K562 (cell line): ENCODE data around the gene NRN1L. TPM values are rescaled to one million over a fixed set of nuclear protein-coding genes. Genes with fewer than 3 reads are reported as not detected.

ENCODE experiments used
- ATAC-seq: fragments of 200-7000 bp; cut with Tn5 transposase; 3 replicates; pipeline ENCODE4 v1.9.1; 2020; ENCODE audit warnings: moderate library complexity
- BruUV-seq: library from RNA; stranded (reverse); fragments of 400-500 nt; replicated peaks from 2 replicates; lab custom pipeline; 2021; lab: Mats Ljungman, UMichigan
- CTCF ChIA-PET: fragments of 300-600 bp; formaldehyde crosslinking; extraction: SDS; loops from one replicate; lab custom pipeline; 2021; ENCODE audit warnings: low intra/inter-chr PET ratio; lab: Yijun Ruan, JAX
- POLR2A ChIA-PET: fragments of 300-600, 350-650 bp; sonication (Branson Sonifier 250); formaldehyde crosslinking; extraction: SDS; loops from one replicate; lab custom pipeline; 2021; ENCODE audit warnings: antibody characterized with exemption, inconsistent platforms; lab: Yijun Ruan, JAX
- DNase-seq, 4 experiments: peaks; one replicate each; pipeline versions ENCODE4 v3.0.0 to v3.0.0-alpha.2; 2011 to 2018; ENCODE audit warnings: low spot score in 3 of 4, mixed read lengths in 3 of 4; ENCODE audit errors: extremely low read depth in 1 of 4
- FAIRE-seq: peaks from 2 replicates; lab custom pipeline; 2011; peaks lifted over from hg19 to GRCh38; lab: Jason Lieb, UNC
- H2AFZ ChIP-seq: 2 replicates; pipeline ENCODE4 v1.6.0; 2011; ENCODE audit warnings: low read depth, low read length, control low read depth, inconsistent platforms
- H3K27ac ChIP-seq: fragments of 200-600 bp; 3 replicates; pipeline ENCODE4 v1.8.0; 2011; ENCODE audit warnings: low read depth, mild to moderate bottlenecking, control low read depth, inconsistent platforms, low read length, moderate library complexity, mixed read lengths; ENCODE audit errors: extremely low read depth
- H3K27me3 ChIP-seq, 2 experiments: fragments of 300-600 bp in 1 of 2; 2 replicates in 1 of 2; 3 replicates in 1 of 2; pipeline versions ENCODE4 v1.6.0 to v1.8.0; 2011; ENCODE audit warnings: inconsistent platforms in 2 of 2, low read length in 2 of 2, mild to moderate bottlenecking in 1 of 2, mixed read lengths in 1 of 2, moderate library complexity in 1 of 2; ENCODE audit not compliant: control insufficient read depth in 2 of 2, insufficient read depth in 2 of 2
- H3K36me3 ChIP-seq: fragments of 300-600 bp; 3 replicates; pipeline ENCODE4 v1.8.0; 2011; ENCODE audit warnings: mild to moderate bottlenecking, low read length, inconsistent platforms; ENCODE audit not compliant: control insufficient read depth, insufficient read depth
- H3K4me1 ChIP-seq, 2 experiments: fragments of 200-600 bp in 1 of 2; replicated peaks in 1 of 2; 2 replicates in 1 of 2; 3 replicates in 1 of 2; pipeline versions ENCODE4 v1.5.1 to v1.8.0; 2011; ENCODE audit warnings: inconsistent platforms in 2 of 2, low read length in 2 of 2, mild to moderate bottlenecking in 1 of 2, mixed read lengths in 1 of 2, moderate library complexity in 1 of 2; ENCODE audit not compliant: control insufficient read depth in 2 of 2, insufficient read depth in 2 of 2
- H3K4me2 ChIP-seq: 2 replicates; pipeline ENCODE4 v1.6.1; 2011; ENCODE audit warnings: low read length, control low read depth, inconsistent platforms, mixed read lengths; ENCODE audit not compliant: insufficient read depth
- H3K4me3 ChIP-seq: fragments of 200-600 bp; sonication (generic), shearing (Covaris generic); 2 replicates; pipeline ENCODE4 v1.5.1; 2016; ENCODE audit warnings: control low read depth, inconsistent platforms
- H3K79me2 ChIP-seq: fragments of 200-600 bp; 3 replicates; pipeline ENCODE4 v1.8.0; 2011; ENCODE audit warnings: low read length, inconsistent platforms; ENCODE audit not compliant: control insufficient read depth, insufficient read depth
- H3K9ac ChIP-seq, 2 experiments: 2 replicates each; pipeline versions ENCODE4 v1.6.0 to v1.6.1; 2011; ENCODE audit warnings: low read depth in 2 of 2, low read length in 2 of 2, control low read depth in 1 of 2, inconsistent platforms in 1 of 2, mild to moderate bottlenecking in 1 of 2, mixed read lengths in 1 of 2; ENCODE audit not compliant: insufficient read depth in 1 of 2
- H3K9me1 ChIP-seq: one replicate; pipeline ENCODE4 v1.6.0; 2011; ENCODE audit warnings: inconsistent platforms, mild to moderate bottlenecking, low read length, moderate library complexity; ENCODE audit not compliant: control insufficient read depth, insufficient read depth
- H3K9me3 ChIP-seq: replicated peaks from 2 replicates; pipeline ENCODE4 v1.5.1; 2011; ENCODE audit warnings: low read depth, low read length, inconsistent platforms; ENCODE audit not compliant: control insufficient read depth, insufficient read depth
- H4K20me1 ChIP-seq: replicated peaks from 2 replicates; pipeline ENCODE4 v1.6.1; 2011; ENCODE audit warnings: low read length, inconsistent platforms, mixed read lengths; ENCODE audit not compliant: control insufficient read depth, insufficient read depth
- FOXP1 ChIP-seq: sonication (generic); formaldehyde crosslinking; IDR thresholded peaks from 2 replicates; pipeline ENCODE4 v1.8.0; 2022; ENCODE audit warnings: mild to moderate bottlenecking, missing genetic modification reagents
- POLR2G ChIP-seq: fragments of 200-400 bp; formaldehyde crosslinking; IDR thresholded peaks from 2 replicates; pipeline ENCODE4 v1.6.1; 2017; ENCODE audit warnings: low read depth, mild to moderate bottlenecking, antibody characterized with exemption, low read length, moderate library complexity
- RBFOX2 ChIP-seq: fragments of 200-400 bp; formaldehyde crosslinking; IDR thresholded peaks from 2 replicates; pipeline ENCODE4 v1.6.1; 2017; ENCODE audit warnings: low read depth, mild to moderate bottlenecking, low read length, moderate library complexity
- TCF7 ChIP-seq: sonication (generic); IDR thresholded peaks from 2 replicates; pipeline ENCODE4 v1.6.1; 2016; ENCODE audit warnings: antibody characterized with exemption, borderline replicate concordance
- WGBS: fragments of 100-300 bp; shearing (Covaris generic); methylation state at CpG from one replicate; pipeline ENCODE4 v1.1.6; 2016; ENCODE audit warnings: low coverage, mixed read lengths; ENCODE audit not compliant: insufficient coverage; ENCODE audit errors: missing lambda C conversion rate; 5-methylcytosine and 5-hydroxymethylcytosine counted together
- in situ Hi-C: fragments of 300-500 bp; cut with MboI; formaldehyde crosslinking; loops from 4 replicates; pipeline ENCODE4 v1.15.0; 2018; ENCODE audit warnings: inconsistent platforms, mixed read lengths
- intact Hi-C: fragments of 100-400 bp; cut with micrococcal nuclease; formaldehyde crosslinking; loops from 2 replicates; pipeline ENCODE4 v1.14.2; 2022
- polyA plus RNA-seq, 8 experiments: library from polyadenylated mRNA; depleted of rRNA in 4 of 8; stranded (reverse) in 5 of 8; unstranded in 3 of 8; fragments of >200 nt; fragmentation: Nextera tagmentation in 2 of 8; fragmentation: Illumina TruSeq in 1 of 8; extraction: Ambion mirVana in 2 of 8; extraction: Trizol in 1 of 8; gene quantifications; 2 replicates each; pipeline versions ENCODE4 v1.2.1 to v1.2.3, GENCODE V29; 2011 to 2014; ENCODE audit warnings: inconsistent platforms in 1 of 8, missing spikeins in 1 of 8
- total RNA-seq, 7 experiments: library from RNA; depleted of rRNA in 6 of 7; stranded (reverse); fragments of >200 nt in 6 of 7; fragmentation: Illumina TruSeq in 2 of 7; extraction: Trizol in 2 of 7; gene quantifications; 2 replicates each; pipeline versions ENCODE4 v1.2.1 to v1.2.3, GENCODE V29; 2011 to 2021; ENCODE audit warnings: low replicate concordance in 1 of 7

The NRN1L gene
- total and polyA plus RNA-seq, 9 of the 15 experiments (the other 6 are each of a cell fraction or from before 2014, with no cell fraction given), result 0.22 to 0.86 (median 0.61) TPM; not detected in 5

DNA sequence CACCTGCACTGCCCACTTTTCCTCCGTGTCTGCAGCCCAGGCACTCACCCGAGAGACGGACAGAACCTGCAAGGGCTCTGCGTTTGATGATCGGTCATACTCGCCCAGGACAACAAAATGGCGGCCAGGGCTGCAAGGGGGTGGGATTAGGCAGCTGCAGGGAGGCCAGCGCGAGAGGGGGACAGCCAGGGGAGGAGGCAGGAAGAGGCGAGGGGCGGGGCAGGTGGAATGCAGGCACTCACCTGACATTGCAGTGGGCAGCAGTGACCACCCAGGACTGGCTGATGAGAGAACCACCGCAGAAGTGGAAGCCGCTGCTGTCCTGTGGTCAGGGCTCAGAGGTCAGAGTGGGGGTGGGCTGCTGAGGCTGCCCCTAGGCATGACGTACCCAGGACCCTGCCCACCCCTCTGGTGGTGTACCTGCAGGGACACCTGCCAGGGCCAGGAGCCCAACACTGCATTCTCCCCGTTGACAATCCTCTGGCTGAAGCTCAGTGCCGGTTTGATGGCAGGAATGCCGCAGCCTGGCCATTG is 46.1 kb downstream of the NRN1L start:
- Histone ChIP-seq H3K9me3 (no peaks in the 10 kb centered on the region), H3K79me2 (peaks cover 24% of the 10 kb centered on the region), H4K20me1 (no peaks in the 10 kb centered on the region; the same call in 1 of the 2 replicates), H3K4me2 (no peak overlapping the region), H3K4me3 (no peak overlapping the region), H3K27ac (no peak overlapping the region), H3K9me1 (no peaks in the 10 kb centered on the region), H2AFZ (no peak overlapping the region), H3K27me3 (no peaks in the 10 kb centered on the region), H3K9ac (no peak overlapping the region), H3K36me3 (peaks cover 24% of the 10 kb centered on the region; the same call in 2 of the 3 replicates), H3K4me1 (peaks cover 11 to 50% of the 10 kb centered on the region in 2 experiments; a peak in 3 of 5 replicates)
- TF ChIP-seq RBFOX2, result 0 out of 2 replicates have a peak, but pooled peaks have one; percentile 38
- TF ChIP-seq TCF7, result no peak
- TF ChIP-seq POLR2G, result peak; percentile 68
- 0 out of 2 replicates have a peak, but pooled peaks have one; percentile 0 for TF ChIP-seq FOXP1 (CRISPR knock-in tag)
- 84% methylated on average over 15 of the region's 17 CpGs for WGBS
- FAIRE-seq (no peak), DNase-seq (no peak), ATAC-seq (no peak)
- CTCF ChIA-PET, result interaction anchor here (0.6 kb wide), 1 partner anchor 110 kb away, joined by 4 read pairs; no protein-coding TSS in a partner anchor
- POLR2A ChIA-PET, result interaction anchor here (0.7 to 2.5 kb wide), 5 partner anchors 9 to 39 kb away, joined by 3 to 8 read pairs (median 4); no protein-coding TSS in a partner anchor
- intact Hi-C loops (loop anchor here (10.0 kb wide), 1 partner anchor 406 kb away; the partner anchor contains the start of gene RIPOR1), in situ Hi-C loops (no loop called here)
- no TSS peak for BruUV-seq
